GM18951 (cell line): ENCODE measurements around the gene CCL26.
"Not testable (repeated sequence)": the region's sequence is repeated elsewhere in the genome, so short reads cannot be mapped to it uniquely, and the experiment has no call there.

Source experiments
- POLR2A ChIP-seq: IDR thresholded peaks from 4 replicates; pipeline ENCODE4 v1.6.1; 2011; ENCODE audit warnings: mild to moderate bottlenecking; ENCODE audit not compliant: insufficient read length, insufficient read depth; ENCODE audit errors: extremely low read depth
- in situ Hi-C: fragments of 300-500 bp; cut with MboI; formaldehyde crosslinking; loops from one replicate; pipeline ENCODE4 v1.12.0; 2022; ENCODE audit warnings: low sequenced_read_pairs, mixed read lengths, inconsistent platforms; ENCODE audit not compliant: unreplicated experiment

CCL26 gene

DNA sequence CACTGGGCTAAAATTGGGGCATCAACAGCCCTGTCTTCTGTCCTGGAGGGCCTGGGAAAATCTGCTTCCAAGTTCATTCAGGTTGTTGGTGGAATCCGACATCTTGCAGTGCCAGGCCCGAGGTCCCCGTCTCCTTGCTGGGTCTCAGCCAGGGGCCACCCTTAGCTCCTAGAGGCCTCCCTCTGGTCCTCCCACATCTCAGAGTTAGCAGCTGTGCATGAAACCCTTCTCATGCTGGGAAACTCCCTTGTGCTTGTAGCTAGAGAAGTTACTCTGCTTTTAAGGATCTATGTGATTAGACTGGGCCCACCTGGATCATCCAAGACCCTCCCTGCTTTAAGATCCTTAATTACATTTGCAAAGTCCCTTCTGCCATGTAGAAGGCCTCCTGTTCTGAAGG is 48.6 kb downstream of the CCL26 start:
- no peak for TF ChIP-seq POLR2A
- in situ Hi-C loops = no loop called here

GRCh38 chr7:75722373-75722772 is 49.6 kb downstream of the CCL26 start:
- in situ Hi-C loops = no loop called here
- TF ChIP-seq POLR2A = no peak

DNA sequence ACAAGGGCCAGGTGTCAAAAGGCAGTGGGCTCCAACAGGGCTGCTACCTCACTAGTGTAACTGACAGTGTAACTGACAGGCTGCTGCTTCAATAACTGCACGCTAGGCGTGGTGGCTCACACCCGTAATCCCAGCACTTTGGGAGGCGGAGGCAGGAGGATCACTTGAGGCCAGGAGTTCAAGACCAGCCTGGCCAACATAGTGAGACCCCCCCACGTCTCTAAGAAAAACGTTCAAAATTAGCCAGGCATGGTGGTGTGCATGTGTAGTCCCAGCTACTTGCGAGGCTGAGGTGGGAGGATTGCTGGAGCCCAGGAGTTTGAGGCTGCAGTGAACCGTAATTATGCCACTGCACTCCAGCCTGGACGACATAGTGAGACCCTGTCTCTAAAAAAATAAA is 50.1 kb downstream of the CCL26 start:
- in situ Hi-C loops = not testable (repeated sequence)

DNA sequence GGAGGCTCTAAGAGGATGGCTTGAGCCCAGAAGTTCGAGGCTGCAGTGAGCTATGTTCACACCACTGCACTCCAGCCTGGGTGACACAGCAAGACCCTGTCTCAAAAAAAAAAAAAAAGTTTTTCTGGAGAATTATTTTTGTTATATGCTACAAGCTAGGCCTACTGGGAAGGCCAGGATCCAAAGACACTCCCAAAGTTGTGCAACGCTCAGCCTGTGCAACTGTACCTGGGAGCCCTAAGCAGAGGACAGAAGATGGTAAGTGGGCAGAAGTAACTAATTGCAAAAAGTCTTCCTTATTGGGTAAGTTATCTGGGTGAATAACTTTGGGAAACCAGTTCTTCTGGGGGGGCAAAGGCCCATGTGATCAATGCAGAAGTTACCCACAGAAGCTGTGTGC is 50.6 kb downstream of the CCL26 start:
- TF ChIP-seq POLR2A = no peak
- in situ Hi-C loops = no loop called here

- in situ Hi-C loops = no loop called here
- no peak for TF ChIP-seq POLR2A
These were observed 52.4 kb downstream of the CCL26 start for GRCh38 chr7:75719626-75720025.
